ENCODE results near the gene TIAM2. TPM values are rescaled to one million over a fixed set of nuclear protein-coding genes. Genes with fewer than 3 reads are reported as not detected.

Gene TIAM2
- total and polyA plus RNA-seq, 2 experiments from 2014 or later: 14.2 to 24.4 TPM

DNA sequence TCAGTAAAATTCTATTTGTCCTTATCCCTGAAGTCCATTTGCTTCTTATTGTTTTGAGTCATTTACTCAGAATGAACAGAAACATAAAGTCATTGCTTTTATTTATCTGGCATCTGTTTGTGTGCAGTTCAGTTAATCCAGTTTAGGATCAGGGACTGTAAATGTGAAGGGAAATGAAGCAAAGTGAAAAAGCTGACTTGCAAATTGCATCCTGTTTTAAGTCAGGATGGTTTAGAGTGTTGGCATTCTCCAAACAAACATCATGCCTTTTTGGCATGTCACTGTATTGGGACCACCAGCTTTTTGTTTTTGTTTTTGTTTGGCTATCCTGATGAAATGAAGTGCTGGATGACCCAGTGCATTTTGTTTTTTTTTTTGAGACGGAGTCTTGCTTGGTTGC, 168.5 kb downstream of the TIAM2 start:
- no peak overlapping the region for H3K4me3 Mint-ChIP-seq

More for the DNA sequence above, 168.5 kb downstream of the TIAM2 start:
- Mint-ChIP-seq H3K27me3 (ENCODE audit: insufficient read depth, low read depth, poor library complexity) (no peaks in the 10 kb centered on the region), H3K4me1 (peaks cover 17% of the 10 kb centered on the region), H3K36me3 (ENCODE audit: low read depth) (peaks cover 12% of the 10 kb centered on the region), H3K27ac (no peak overlapping the region), H3K9me3 (peaks cover 8% of the 10 kb centered on the region; the same call in 1 of the 3 replicates)
- Histone ChIP-seq H3K9me2 (ENCODE audit: insufficient read depth) (no peaks in the 10 kb centered on the region), H3K4me1 (ENCODE audit: insufficient read depth) (peaks cover 20% of the 10 kb centered on the region), H3F3A (replicated peaks; ENCODE audit: low read depth) (no peaks in the 10 kb centered on the region), H3K27ac (ENCODE audit: low read depth) (no peak overlapping the region), H3K36me3 (ENCODE audit: insufficient read depth) (no peaks in the 10 kb centered on the region), H3K27me3 (ENCODE audit: insufficient read depth) (no peaks in the 10 kb centered on the region), H3K4me3 (no peak overlapping the region), H3K4me2 (no peak overlapping the region), H4K20me1 (replicated peaks; ENCODE audit: insufficient read depth) (no peaks in the 10 kb centered on the region), H3K79me2 (replicated peaks; ENCODE audit: insufficient read depth) (no peaks in the 10 kb centered on the region), H2AFZ (no peak overlapping the region)
- DNase-seq (ENCODE audit: low spot score): no peak
- ATAC-seq: no peak
- TF ChIP-seq, protein P1, sequence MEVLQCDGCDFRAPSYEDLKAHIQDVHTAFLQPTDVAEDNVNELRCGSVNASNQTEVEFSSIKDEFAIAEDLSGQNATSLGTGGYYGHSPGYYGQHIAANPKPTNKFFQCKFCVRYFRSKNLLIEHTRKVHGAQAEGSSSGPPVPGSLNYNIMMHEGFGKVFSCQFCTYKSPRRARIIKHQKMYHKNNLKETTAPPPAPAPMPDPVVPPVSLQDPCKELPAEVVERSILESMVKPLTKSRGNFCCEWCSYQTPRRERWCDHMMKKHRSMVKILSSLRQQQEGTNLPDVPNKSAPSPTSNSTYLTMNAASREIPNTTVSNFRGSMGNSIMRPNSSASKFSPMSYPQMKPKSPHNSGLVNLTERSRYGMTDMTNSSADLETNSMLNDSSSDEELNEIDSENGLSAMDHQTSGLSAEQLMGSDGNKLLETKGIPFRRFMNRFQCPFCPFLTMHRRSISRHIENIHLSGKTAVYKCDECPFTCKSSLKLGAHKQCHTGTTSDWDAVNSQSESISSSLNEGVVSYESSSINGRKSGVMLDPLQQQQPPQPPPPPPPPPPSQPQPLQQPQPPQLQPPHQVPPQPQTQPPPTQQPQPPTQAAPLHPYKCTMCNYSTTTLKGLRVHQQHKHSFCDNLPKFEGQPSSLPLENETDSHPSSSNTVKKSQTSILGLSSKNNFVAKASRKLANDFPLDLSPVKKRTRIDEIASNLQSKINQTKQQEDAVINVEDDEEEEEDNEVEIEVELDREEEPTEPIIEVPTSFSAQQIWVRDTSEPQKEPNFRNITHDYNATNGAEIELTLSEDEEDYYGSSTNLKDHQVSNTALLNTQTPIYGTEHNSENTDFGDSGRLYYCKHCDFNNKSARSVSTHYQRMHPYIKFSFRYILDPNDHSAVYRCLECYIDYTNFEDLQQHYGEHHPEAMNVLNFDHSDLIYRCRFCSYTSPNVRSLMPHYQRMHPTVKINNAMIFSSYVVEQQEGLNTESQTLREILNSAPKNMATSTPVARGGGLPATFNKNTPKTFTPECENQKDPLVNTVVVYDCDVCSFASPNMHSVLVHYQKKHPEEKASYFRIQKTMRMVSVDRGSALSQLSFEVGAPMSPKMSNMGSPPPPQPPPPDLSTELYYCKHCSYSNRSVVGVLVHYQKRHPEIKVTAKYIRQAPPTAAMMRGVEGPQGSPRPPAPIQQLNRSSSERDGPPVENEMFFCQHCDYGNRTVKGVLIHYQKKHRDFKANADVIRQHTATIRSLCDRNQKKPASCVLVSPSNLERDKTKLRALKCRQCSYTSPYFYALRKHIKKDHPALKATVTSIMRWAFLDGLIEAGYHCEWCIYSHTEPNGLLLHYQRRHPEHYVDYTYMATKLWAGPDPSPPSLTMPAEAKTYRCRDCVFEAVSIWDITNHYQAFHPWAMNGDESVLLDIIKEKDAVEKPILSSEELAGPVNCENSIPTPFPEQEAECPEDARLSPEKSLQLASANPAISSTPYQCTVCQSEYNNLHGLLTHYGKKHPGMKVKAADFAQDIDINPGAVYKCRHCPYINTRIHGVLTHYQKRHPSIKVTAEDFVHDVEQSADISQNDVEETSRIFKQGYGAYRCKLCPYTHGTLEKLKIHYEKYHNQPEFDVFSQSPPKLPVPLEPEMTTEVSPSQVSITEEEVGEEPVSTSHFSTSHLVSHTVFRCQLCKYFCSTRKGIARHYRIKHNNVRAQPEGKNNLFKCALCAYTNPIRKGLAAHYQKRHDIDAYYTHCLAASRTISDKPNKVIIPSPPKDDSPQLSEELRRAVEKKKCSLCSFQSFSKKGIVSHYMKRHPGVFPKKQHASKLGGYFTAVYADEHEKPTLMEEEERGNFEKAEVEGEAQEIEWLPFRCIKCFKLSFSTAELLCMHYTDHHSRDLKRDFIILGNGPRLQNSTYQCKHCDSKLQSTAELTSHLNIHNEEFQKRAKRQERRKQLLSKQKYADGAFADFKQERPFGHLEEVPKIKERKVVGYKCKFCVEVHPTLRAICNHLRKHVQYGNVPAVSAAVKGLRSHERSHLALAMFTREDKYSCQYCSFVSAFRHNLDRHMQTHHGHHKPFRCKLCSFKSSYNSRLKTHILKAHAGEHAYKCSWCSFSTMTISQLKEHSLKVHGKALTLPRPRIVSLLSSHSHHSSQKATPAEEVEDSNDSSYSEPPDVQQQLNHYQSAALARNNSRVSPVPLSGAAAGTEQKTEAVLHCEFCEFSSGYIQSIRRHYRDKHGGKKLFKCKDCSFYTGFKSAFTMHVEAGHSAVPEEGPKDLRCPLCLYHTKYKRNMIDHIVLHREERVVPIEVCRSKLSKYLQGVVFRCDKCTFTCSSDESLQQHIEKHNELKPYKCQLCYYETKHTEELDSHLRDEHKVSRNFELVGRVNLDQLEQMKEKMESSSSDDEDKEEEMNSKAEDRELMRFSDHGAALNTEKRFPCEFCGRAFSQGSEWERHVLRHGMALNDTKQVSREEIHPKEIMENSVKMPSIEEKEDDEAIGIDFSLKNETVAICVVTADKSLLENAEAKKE (CRISPR knock-in tag; IDR thresholded peaks at IDR 0.05): no peak
